Measurements from ENCODE around the gene MYO1E. TPM values are rescaled to one million over a fixed set of nuclear protein-coding genes. Genes with fewer than 3 reads are reported as not detected.

The MYO1E gene
- total RNA-seq, 2 experiments from 2014 or later = 73.9 to 79.1 TPM

DNA sequence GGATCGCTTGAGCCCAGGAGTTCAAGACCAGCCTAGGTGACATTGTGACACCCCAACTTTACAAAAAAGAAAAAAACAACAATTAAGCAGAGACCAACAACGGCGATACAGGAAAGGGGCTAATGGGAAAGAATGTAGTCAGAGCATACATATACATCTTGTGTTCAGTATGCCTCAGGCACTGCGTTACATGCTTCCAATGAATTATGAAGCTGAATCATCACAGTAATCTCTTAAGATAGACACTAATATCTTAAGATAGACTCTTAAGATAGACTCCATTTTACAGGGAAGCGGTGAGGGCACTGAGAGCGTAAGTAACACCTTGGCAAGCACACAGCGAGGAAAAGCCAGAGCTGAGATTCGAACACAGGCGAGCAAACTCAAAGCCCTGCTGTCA, 172.1 kb downstream of the MYO1E start:
- H3K27me3 Mint-ChIP-seq = no peaks in the 10 kb centered on the region

DNA sequence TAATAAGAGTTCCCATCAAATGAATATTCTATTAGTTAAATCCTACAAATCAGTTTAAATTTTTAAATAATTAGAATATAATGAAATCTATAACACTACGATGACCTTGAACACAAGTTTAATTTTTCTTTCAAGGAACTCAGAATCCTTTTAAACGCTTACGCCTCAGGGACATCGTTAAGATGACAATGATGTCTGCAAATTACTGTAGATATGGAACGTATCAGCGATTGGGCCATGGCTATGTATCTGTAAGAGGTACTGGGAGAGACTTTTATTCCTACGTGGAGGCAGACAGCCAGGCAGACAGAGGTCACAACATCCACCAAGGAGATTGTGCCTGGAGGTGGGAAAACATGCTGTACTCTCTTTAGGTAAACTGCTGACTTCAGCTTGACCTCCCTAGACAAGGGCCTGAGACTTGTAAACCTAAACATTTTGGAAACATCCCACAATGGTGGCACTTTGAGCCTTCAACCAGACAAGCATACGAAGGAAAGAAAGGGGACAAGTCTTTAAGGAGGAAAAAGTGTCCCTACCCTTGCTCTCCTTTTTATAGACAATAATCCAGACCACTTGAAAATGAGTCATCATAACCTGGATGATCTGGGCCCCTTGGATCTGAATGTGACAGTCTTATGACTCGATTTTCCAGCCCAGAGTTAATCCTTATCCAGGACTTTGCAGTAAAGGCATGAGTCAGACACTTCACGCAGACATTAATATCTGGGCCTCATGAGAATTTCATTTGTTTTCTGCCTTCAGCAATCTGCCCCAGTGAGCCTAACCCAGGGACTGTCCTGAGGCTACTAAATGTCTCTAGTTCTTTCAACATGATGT, 172.8 kb downstream of the MYO1E start:
- Mint-ChIP-seq H3K4me1 (peaks cover 5% of the 10 kb centered on the region), H3K27ac (no peak overlapping the region), H3K27me3 (no peaks in the 10 kb centered on the region), H3K4me3 (no peak overlapping the region), H3K9me3 (no peaks in the 10 kb centered on the region), H3K36me3 (peaks cover 41% of the 10 kb centered on the region)
- ATAC-seq (ENCODE audit: low read depth) (no peak), DNase-seq (no peak)
- POLR2A ChIA-PET = no interaction called here

More for the DNA sequence above, 172.1 kb downstream of the MYO1E start:
- no peak overlapping the region for H3K27ac Mint-ChIP-seq
- DNase-seq (no peak), ATAC-seq (ENCODE audit: low read depth) (no peak)
- POLR2A ChIA-PET = no interaction called here
- H3K9me3 Mint-ChIP-seq = no peaks in the 10 kb centered on the region
- H3K4me3 Mint-ChIP-seq = no peak overlapping the region
- H3K36me3 Mint-ChIP-seq = peaks cover 36% of the 10 kb centered on the region
- H3K4me1 Mint-ChIP-seq = no peaks in the 10 kb centered on the region

DNA sequence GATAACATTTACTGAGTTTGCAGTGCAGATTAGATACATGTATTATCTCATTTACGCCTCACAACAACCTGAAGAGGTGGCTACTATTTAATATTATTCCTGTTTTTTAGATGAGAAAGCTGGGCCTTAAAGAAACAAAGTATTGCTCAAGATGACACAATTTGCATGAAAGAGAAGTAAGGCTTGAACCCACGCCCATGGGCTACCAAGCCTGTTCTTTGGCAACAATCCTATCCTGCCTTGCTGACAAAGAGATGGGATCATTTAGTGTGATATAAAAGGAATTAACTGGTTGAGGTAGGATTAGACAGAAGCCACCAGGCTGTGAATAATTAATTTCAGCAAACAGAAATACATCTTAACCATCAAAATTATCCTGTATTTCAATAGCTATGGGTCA, 175.2 kb downstream of the MYO1E start:
- ATAC-seq (ENCODE audit: low read depth) (no peak), DNase-seq (no peak)
- Mint-ChIP-seq H3K4me1 (peaks cover 6% of the 10 kb centered on the region), H3K9me3 (no peaks in the 10 kb centered on the region), H3K4me3 (no peak overlapping the region), H3K36me3 (peaks cover 42% of the 10 kb centered on the region), H3K27ac (no peak overlapping the region), H3K27me3 (no peaks in the 10 kb centered on the region)
- POLR2A ChIA-PET = no interaction called here

DNA sequence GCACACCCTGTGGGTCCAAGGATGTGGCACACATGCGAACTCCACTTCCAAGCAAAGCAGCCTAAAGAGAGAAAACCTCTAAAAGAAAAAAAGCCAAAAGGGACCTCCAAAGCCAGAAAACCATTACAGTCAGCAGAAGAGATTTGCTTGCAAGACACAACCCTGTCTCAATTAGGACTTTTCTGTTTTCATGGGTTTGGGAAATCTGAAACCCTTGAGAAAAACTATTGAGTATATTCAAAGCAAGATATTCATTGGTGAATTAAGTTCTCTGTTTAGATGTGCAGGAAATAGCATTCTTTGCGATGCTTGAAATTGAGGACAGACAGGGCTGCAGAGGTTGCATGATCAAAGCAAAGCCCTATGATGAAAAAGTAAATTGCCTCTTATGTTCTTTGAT, 176.3 kb downstream of the MYO1E start:
- ATAC-seq (ENCODE audit: low read depth) (no peak), DNase-seq (no peak)
- Mint-ChIP-seq H3K9me3 (no peaks in the 10 kb centered on the region), H3K27ac (no peak overlapping the region), H3K4me3 (no peak overlapping the region), H3K27me3 (no peaks in the 10 kb centered on the region), H3K4me1 (peaks cover 6% of the 10 kb centered on the region), H3K36me3 (peaks cover 42% of the 10 kb centered on the region)
- POLR2A ChIA-PET = no interaction called here

DNA sequence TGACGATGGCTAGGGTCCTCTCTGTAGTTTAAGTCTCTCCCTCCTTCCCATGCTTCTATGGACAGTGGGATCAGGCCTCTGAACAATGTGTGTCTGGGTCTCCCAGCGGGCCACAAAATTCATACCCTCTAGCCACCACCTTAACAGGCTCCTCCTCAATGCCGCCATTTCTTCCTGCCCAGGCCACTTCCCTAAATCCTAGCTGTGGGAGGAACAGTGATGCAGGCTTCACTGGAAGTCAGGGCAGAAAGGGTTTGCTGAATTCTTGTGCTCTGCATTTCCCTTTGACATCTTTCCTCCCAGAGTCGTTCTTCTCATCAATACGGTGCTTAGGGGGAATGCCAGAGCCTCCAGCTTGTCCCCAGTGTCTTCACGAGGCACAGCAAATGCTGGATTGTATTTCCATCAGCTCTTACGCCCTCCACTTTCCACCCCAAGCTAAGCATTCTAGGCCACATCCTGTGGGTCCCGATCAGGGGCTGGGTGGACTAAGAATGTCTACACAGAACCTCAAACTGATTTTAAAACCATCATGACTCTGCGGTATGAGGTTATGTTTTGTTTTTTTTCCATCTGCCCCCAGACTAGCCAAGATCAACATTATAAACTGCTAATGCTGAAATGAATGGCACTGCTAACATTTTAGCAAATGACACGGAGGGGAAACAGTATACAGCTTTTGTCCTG, 177.9 kb downstream of the MYO1E start:
- DNase-seq (no peak), ATAC-seq (ENCODE audit: low read depth) (no peak)
- peaks cover 44% of the 10 kb centered on the region for H3K36me3 Mint-ChIP-seq
- POLR2A ChIA-PET = no interaction called here
- H3K4me3 Mint-ChIP-seq = no peak overlapping the region
- peak overlapping the region; percentile 62 for H3K27ac Mint-ChIP-seq
- no peaks in the 10 kb centered on the region for H3K9me3 Mint-ChIP-seq
- H3K4me1 Mint-ChIP-seq = peaks cover 6% of the 10 kb centered on the region
- no peaks in the 10 kb centered on the region for H3K27me3 Mint-ChIP-seq

DNA sequence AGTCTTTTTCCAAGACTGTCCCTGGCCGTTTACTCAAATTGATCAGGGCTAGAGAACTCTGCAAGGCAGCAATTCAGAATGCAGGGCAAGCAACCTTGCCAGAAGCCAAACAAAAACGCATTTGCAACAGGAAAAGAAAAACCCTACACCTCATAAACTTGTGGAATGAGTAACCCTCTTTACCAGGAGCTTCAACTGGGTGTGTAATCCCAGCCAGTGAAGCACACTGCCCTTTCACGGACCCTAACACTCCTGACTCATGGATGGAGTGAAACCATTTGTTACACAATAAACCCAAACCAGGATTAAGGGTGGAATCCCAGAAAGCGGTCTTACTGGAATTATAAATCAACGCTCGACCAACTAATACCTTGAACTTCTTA, 180.8 kb downstream of the MYO1E start:
- ATAC-seq (ENCODE audit: low read depth) (no peak), DNase-seq (no peak)
- Mint-ChIP-seq H3K4me3 (no peak overlapping the region), H3K4me1 (peaks cover 6% of the 10 kb centered on the region), H3K27ac (no peak overlapping the region), H3K9me3 (no peaks in the 10 kb centered on the region), H3K36me3 (peaks cover 54% of the 10 kb centered on the region), H3K27me3 (no peaks in the 10 kb centered on the region)
- POLR2A ChIA-PET = no interaction called here

DNA sequence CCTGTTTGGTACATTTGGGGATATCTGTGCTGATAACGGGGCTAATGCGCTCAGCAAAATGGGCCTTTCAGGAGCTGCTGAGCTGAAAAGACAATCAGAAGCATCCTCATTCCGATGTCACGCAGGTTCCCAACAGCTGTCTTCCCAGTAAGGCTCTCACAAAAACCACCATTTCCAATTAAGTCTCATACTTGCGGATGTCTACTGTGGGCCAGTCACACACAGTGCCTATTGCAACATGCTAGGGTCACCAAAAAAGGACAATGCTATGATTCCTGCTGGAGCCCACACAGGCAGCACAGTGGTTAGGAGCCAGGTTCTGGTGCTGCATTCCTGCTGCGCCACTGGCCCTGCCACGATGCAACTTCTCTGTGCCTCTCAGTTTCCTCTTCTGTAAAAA, 182.4 kb downstream of the MYO1E start:
- no peaks in the 10 kb centered on the region for H3K9me3 Mint-ChIP-seq
- H3K27ac Mint-ChIP-seq = no peak overlapping the region
- POLR2A ChIA-PET = no interaction called here
- no peak overlapping the region for H3K4me3 Mint-ChIP-seq
- ATAC-seq (ENCODE audit: low read depth) (no peak), DNase-seq (no peak)
- peaks cover 5% of the 10 kb centered on the region for H3K4me1 Mint-ChIP-seq
- H3K27me3 Mint-ChIP-seq = no peaks in the 10 kb centered on the region
- peaks cover 53% of the 10 kb centered on the region for H3K36me3 Mint-ChIP-seq

DNA sequence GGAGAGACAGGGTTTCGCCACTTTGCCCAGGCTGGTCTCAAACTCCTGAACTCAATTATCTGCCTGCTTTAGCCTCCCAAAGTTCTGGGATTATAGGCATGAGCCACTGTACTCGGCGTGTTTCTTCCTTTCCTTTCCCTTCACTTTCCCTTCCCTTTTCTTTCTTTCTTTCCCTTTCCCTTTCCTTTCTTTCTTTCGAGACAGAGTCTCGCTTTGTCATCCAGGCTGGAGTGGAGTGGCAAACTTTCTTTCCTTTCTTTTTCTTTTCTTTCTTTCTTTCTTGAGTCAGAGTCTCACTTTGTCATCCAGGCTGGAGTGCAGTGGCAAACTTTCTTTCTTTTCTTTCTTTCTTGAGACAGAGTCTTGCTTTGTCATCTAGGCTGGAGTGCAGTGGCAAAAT, 183.4 kb downstream of the MYO1E start:
- H3K4me3 Mint-ChIP-seq = no peak overlapping the region
- DNase-seq (no peak), ATAC-seq (ENCODE audit: low read depth) (no peak)
- peaks cover 3% of the 10 kb centered on the region for H3K9me3 Mint-ChIP-seq
- H3K36me3 Mint-ChIP-seq = peaks cover 53% of the 10 kb centered on the region
- H3K27ac Mint-ChIP-seq = no peak overlapping the region
- no peaks in the 10 kb centered on the region for H3K27me3 Mint-ChIP-seq
- POLR2A ChIA-PET = no interaction called here
- H3K4me1 Mint-ChIP-seq = no peaks in the 10 kb centered on the region

DNA sequence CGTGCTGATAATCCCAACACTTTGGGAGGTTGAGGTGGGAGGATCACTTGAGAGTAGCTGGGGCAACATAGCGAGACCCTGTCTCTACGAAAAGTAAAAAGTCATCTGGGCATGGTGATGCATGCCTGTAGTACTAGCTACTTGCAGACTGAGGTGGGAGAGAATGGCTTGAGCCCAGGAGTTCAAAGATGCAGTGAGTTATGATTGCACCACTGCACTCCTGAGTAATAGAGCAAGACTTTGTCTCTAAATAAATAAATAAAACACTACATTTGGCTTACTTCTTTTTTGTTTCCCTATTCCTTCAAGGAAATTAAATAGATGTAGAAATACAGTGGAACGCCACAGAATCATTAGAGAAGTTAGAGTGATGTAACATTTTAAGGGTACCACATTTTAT, 186.2 kb downstream of the MYO1E start:
- POLR2A ChIA-PET = no interaction called here
- H3K4me1 Mint-ChIP-seq = no peaks in the 10 kb centered on the region
- H3K4me3 Mint-ChIP-seq = no peak overlapping the region
- H3K27ac Mint-ChIP-seq = no peak overlapping the region
- H3K9me3 Mint-ChIP-seq = peaks cover 17% of the 10 kb centered on the region
- ATAC-seq (ENCODE audit: low read depth) = no peak
- DNase-seq = no peak
- H3K36me3 Mint-ChIP-seq = peaks cover 56% of the 10 kb centered on the region
- H3K27me3 Mint-ChIP-seq = no peaks in the 10 kb centered on the region

DNA sequence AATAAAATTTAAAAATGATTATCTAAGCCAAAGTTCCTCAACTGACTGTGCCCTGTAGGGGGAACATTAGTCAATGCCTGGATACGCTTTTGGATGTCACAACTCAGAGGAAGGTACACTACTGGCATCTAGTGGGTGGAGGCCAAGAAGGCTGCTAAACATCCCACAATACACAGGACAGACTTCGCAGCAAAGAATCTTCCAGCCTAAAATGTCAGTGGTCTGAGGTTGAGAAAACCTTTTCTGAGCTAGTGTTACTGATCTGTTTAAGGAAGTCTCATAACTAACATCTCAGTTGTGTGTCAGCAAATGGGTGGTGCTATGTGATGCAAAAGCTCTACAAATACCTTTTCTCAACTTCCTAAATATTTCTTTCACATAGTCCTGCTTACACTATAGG, 186.9 kb downstream of the MYO1E start:
- H3K27ac Mint-ChIP-seq = no peak overlapping the region
- H3K4me1 Mint-ChIP-seq = no peaks in the 10 kb centered on the region
- DNase-seq (no peak), ATAC-seq (ENCODE audit: low read depth) (no peak)
- no peaks in the 10 kb centered on the region for H3K27me3 Mint-ChIP-seq
- POLR2A ChIA-PET = no interaction called here
- peaks cover 61% of the 10 kb centered on the region for H3K36me3 Mint-ChIP-seq
- H3K9me3 Mint-ChIP-seq = peaks cover 23% of the 10 kb centered on the region
- no peak overlapping the region for H3K4me3 Mint-ChIP-seq

DNA sequence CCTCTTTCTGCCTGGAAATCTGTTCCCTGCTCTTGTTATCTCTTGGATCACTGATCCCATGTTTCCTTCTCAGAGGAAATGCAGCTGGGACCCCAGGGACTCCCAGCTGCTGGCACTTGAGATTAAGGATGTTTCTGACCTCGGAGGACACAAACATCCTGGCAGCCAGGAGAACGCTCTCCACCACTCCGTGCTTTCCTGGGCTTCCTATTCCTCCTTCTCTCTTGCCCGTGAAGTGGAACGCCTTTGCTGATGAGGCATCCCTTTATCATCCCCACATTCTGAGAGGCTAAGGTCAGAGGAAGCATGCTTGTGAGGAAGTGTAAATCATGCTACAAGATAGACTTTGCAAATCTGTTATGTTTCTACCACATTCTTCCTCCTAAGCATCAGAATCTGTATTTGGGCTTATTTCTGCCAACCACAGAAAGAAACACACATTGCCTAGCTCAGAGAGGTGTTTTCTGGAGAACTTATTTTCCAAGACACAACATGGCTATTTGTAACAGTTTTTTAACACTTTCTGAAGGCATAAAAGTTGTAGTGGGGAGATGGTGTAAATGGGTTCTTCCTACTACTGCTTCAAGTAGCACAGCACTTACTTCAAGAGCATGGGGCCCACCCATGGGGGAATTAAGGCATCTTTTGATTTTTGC, 191.6 kb downstream of the MYO1E start:
- no peak for DNase-seq
- H3K4me1 Mint-ChIP-seq = no peaks in the 10 kb centered on the region
- H3K4me3 Mint-ChIP-seq = no peak overlapping the region
- no peak for ATAC-seq (ENCODE audit: low read depth)
- peaks cover 3% of the 10 kb centered on the region for H3K27me3 Mint-ChIP-seq
- no peak overlapping the region for H3K27ac Mint-ChIP-seq
- H3K9me3 Mint-ChIP-seq = peaks cover 23% of the 10 kb centered on the region
- POLR2A ChIA-PET = no interaction called here
- H3K36me3 Mint-ChIP-seq = peaks cover 55% of the 10 kb centered on the region

DNA sequence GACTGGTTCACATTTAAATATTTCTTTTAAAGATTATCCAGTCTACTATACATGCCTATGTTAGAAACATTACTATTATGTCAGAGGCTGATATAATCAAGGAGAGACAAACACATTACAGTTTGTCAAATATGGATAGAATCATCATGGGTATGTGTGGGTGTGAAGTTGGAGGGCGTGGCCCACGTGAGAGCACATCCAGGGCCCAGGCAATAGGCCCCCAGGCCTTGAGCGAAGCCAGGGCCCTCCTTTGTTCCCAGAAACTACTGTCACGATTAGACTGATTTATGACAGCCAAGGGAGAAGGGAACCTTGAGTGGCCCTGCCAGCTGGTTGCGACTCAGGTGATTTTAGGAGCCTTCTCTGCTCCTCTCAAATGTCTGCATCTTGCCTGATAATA, 193.0 kb downstream of the MYO1E start:
- Mint-ChIP-seq H3K27me3 (peaks cover 3% of the 10 kb centered on the region), H3K4me1 (no peaks in the 10 kb centered on the region), H3K9me3 (peaks cover 22% of the 10 kb centered on the region)

DNA sequence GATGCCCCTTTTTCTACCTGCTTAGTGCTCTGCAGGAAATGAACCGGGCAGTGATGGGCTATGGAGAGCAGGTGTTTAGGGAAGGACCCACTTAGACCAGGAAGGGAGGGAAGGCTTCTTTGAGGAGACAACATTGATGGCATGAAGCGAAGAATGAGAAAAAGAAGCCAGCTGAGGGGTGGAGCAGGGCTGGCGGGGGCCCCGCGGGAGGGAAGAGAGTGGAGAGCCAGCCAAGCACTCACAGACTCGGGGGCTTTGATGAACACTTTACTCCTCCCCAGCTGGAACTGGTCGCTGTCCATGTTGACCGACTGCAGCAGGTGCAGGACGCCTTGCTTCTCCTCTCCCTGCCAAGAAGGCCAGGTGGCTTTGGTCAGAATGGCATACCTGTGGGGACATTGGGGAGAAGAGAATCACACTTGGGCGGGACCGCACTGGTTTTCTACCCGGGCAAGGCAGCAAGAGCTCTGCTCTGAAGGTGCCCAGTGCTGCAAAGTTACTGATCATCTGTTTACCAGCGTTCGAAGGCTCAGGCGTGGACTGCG, 194.4 kb downstream of the MYO1E start:
- Mint-ChIP-seq H3K4me3 (no peak overlapping the region), H3K27ac (no peak overlapping the region), H3K9me3 (peaks cover 13% of the 10 kb centered on the region), H3K4me1 (no peaks in the 10 kb centered on the region), H3K27me3 (peaks cover 3% of the 10 kb centered on the region), H3K36me3 (peaks cover 41% of the 10 kb centered on the region)
- POLR2A ChIA-PET = no interaction called here
- DNase-seq (no peak), ATAC-seq (ENCODE audit: low read depth) (no peak)

More for the DNA sequence above, 193.0 kb downstream of the MYO1E start:
- ATAC-seq (ENCODE audit: low read depth) = no peak
- POLR2A ChIA-PET = interaction anchor here (0.7 kb wide), 1 partner anchor 171 kb away, joined by 4 read pairs; no protein-coding TSS in a partner anchor
- no peak overlapping the region for H3K4me3 Mint-ChIP-seq
- no peak overlapping the region for H3K27ac Mint-ChIP-seq
- H3K36me3 Mint-ChIP-seq = peaks cover 50% of the 10 kb centered on the region
- no peak for DNase-seq

DNA sequence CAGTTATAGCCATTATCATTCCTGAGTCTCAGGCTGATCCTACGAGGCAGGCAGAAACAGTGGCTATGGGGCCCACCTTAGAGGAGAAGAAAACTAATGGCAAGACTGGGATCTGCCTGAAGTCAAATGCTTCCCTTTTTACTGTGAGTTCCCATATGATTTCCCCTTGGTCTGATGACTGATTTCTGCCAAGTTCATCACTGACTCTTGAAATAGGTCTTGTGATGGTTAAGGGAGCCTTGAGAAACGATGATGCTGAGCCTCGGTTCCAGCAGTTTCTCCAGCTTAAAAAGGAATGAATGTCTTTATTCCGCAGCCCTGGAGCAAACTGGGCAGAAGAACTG, 195.4 kb downstream of the MYO1E start:
- ATAC-seq (ENCODE audit: low read depth) (no peak), DNase-seq (no peak)
- POLR2A ChIA-PET = no interaction called here
- H3K27me3 Mint-ChIP-seq = peaks cover 3% of the 10 kb centered on the region
- H3K36me3 Mint-ChIP-seq = peaks cover 37% of the 10 kb centered on the region
- H3K9me3 Mint-ChIP-seq = peaks cover 9% of the 10 kb centered on the region
- no peak overlapping the region for H3K4me3 Mint-ChIP-seq
- H3K4me1 Mint-ChIP-seq = no peaks in the 10 kb centered on the region
- H3K27ac Mint-ChIP-seq = no peak overlapping the region

Measured in activated naive CD8-positive, alpha-beta T cell treated with anti-CD3 and anti-CD28 coated beads, Interleukin-2, amount 10 ng/mL, durations not matched to agents 7 days and 5 days (primary cell).